ENCODE results near the gene ADCY5.

Gene ADCY5

DNA sequence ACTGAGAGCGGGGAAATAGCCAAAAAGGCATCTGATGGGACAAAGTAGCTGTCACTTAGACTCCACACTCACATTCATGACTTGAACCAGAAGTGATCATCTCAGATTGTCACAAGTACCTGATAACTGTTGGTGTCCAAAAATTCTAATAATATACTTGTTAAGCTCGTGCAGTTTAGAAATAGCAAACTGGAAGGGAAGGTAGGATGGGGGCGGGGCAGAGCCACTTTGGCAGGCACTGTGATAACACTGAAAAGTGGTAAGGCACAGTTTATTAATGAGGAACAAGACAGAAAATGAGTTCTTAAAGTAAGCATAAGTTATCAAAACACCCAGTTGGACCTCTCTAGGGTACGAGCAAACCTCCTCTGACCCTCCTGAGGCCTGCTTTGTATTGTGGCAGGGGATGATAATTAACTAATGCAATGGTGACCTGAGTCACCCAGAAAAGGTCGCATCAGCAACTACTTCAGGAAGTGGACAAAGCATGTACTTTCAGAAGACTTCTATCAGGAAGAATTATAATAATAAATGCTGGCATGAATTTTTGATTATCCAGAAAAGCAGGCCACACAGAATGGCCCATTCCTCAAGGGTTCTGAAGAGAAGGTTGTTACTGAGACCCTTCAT is 54.4 kb downstream of the ADCY5 start:
- no peak overlapping the region for H3K4me3 ChIP-seq (ENCODE audit: low read depth in 1 of 2, low read length in 2 of 2)
- DNase-seq (no peak), ATAC-seq (ENCODE audit: insufficient read depth, low read depth) (no peak)
- TF ChIP-seq, protein P1, sequence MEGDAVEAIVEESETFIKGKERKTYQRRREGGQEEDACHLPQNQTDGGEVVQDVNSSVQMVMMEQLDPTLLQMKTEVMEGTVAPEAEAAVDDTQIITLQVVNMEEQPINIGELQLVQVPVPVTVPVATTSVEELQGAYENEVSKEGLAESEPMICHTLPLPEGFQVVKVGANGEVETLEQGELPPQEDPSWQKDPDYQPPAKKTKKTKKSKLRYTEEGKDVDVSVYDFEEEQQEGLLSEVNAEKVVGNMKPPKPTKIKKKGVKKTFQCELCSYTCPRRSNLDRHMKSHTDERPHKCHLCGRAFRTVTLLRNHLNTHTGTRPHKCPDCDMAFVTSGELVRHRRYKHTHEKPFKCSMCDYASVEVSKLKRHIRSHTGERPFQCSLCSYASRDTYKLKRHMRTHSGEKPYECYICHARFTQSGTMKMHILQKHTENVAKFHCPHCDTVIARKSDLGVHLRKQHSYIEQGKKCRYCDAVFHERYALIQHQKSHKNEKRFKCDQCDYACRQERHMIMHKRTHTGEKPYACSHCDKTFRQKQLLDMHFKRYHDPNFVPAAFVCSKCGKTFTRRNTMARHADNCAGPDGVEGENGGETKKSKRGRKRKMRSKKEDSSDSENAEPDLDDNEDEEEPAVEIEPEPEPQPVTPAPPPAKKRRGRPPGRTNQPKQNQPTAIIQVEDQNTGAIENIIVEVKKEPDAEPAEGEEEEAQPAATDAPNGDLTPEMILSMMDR (IDR thresholded peaks at IDR 0.05; ENCODE audit: borderline replicate concordance, extremely low read depth, low read length, poor library complexity, severe bottlenecking), result no peak
- TF ChIP-seq EZH2 (IDR thresholded peaks at IDR 0.05; ENCODE audit: borderline replicate concordance, low read depth, low read length, severe bottlenecking), result no peak
- no peaks in the 10 kb centered on the region for H3K36me3 ChIP-seq (ENCODE audit: insufficient read depth, low read length)
- no peaks in the 10 kb centered on the region for H3K9me3 ChIP-seq (ENCODE audit: insufficient read depth, low read length, severe bottlenecking)
- no peak overlapping the region for H3K4me2 ChIP-seq (ENCODE audit: insufficient read depth, low read length)
- H3K4me1 ChIP-seq (ENCODE audit: insufficient read depth, low read length), result no peaks in the 10 kb centered on the region
- no peak overlapping the region for H3K27ac ChIP-seq (ENCODE audit: low read length)
- no peak overlapping the region for H3K9ac ChIP-seq (ENCODE audit: low read depth, low read length)
- H3K79me2 ChIP-seq (ENCODE audit: insufficient read depth, low read length), result no peaks in the 10 kb centered on the region
- H2AFZ ChIP-seq (ENCODE audit: low read depth, low read length), result no peak overlapping the region
- peaks cover 22% of the 10 kb centered on the region for H3K27me3 ChIP-seq (ENCODE audit: insufficient read depth, low read length, poor library complexity)
- H4K20me1 ChIP-seq (ENCODE audit: insufficient read depth, low read length), result peaks cover 3% of the 10 kb centered on the region; the same call in 1 of the 2 replicates

DNA sequence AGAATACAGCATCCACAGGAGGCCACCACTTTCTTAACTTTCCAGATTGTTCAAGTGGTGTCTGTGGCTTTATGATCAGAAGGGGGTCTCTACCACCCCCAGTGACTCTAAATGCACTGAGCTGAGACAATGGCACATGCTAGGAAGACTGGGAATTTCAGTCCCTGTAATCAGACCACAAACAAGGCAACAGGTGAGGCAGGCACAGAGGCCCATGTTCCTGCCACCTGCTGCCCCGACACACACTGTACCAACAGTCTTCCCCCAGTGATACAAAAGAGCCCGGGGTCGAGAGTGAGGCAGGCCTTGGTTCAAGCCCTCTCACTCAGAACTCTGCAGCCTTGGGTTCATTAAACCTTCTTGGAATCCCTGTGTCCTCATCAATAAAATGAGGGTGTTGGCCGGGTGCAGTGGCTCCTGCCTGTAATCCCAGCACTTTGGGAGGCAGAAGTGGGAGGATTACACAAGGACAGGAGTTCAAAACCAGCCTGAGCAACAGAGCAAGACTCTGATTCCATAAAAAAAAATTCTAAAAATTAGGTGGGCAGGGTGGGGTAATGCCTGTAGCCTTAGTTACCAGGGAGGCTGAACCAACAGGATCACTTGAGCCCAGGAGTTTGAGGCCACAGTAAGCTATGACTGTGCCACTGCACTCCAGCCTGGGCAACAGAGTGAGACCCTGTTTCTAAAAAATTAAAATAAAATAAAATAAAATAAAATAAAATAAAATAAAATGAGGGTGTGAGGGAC is 55.8 kb downstream of the ADCY5 start:
- Histone ChIP-seq H3K9ac (ENCODE audit: low read depth, low read length) (no peak overlapping the region), H3K27me3 (ENCODE audit: insufficient read depth, low read length, poor library complexity) (peaks cover 20% of the 10 kb centered on the region), H3K4me3 (ENCODE audit: low read depth in 1 of 2, low read length in 2 of 2) (no peak overlapping the region), H3K4me1 (ENCODE audit: insufficient read depth, low read length) (no peaks in the 10 kb centered on the region), H3K4me2 (ENCODE audit: insufficient read depth, low read length) (no peak overlapping the region), H3K79me2 (ENCODE audit: insufficient read depth, low read length) (no peaks in the 10 kb centered on the region), H4K20me1 (ENCODE audit: insufficient read depth, low read length) (no peaks in the 10 kb centered on the region), H3K9me3 (ENCODE audit: insufficient read depth, low read length, severe bottlenecking) (no peaks in the 10 kb centered on the region), H2AFZ (ENCODE audit: low read depth, low read length) (no peak overlapping the region), H3K27ac (ENCODE audit: low read length) (no peak overlapping the region), H3K36me3 (ENCODE audit: insufficient read depth, low read length) (no peaks in the 10 kb centered on the region)
- TF ChIP-seq, protein P1 (IDR thresholded peaks at IDR 0.05; ENCODE audit: borderline replicate concordance, extremely low read depth, low read length, poor library complexity, severe bottlenecking), result no peak
- TF ChIP-seq EZH2 (IDR thresholded peaks at IDR 0.05; ENCODE audit: borderline replicate concordance, low read depth, low read length, severe bottlenecking), result no peak
- DNase-seq (no peak), ATAC-seq (ENCODE audit: insufficient read depth, low read depth) (no peak)

DNA sequence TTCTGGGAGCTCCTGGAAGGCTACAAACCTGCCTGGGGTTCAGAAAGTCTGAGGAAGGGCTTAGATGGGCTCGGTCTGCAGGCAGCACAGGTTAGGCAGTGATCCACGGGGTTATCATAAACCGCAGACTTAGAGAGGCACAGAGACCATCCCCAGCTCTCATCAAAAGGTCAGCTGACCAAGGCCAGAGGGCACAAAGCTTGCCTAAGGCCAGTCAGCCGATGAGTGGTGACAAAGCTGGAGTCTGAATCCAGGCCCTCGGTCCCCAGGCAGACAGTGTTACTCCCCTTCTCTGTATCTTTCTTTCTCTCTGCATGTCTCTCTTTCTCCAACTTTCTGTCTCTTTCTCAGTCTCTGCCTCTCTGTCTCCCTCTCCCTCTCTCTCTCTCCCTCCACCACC is 56.5 kb downstream of the ADCY5 start:
- ATAC-seq (ENCODE audit: insufficient read depth, low read depth) (no peak), DNase-seq (no peak)
- Histone ChIP-seq H3K27me3 (ENCODE audit: insufficient read depth, low read length, poor library complexity) (peaks cover 18% of the 10 kb centered on the region), H3K36me3 (ENCODE audit: insufficient read depth, low read length) (no peaks in the 10 kb centered on the region), H3K79me2 (ENCODE audit: insufficient read depth, low read length) (no peaks in the 10 kb centered on the region), H3K4me2 (ENCODE audit: insufficient read depth, low read length) (no peak overlapping the region), H2AFZ (ENCODE audit: low read depth, low read length) (no peak overlapping the region), H3K4me3 (ENCODE audit: low read depth in 1 of 2, low read length in 2 of 2) (no peak overlapping the region), H4K20me1 (ENCODE audit: insufficient read depth, low read length) (no peaks in the 10 kb centered on the region), H3K27ac (ENCODE audit: low read length) (no peak overlapping the region), H3K9me3 (ENCODE audit: insufficient read depth, low read length, severe bottlenecking) (no peaks in the 10 kb centered on the region), H3K4me1 (ENCODE audit: insufficient read depth, low read length) (no peaks in the 10 kb centered on the region), H3K9ac (ENCODE audit: low read depth, low read length) (no peak overlapping the region)
- TF ChIP-seq, protein P1 (IDR thresholded peaks at IDR 0.05; ENCODE audit: borderline replicate concordance, extremely low read depth, low read length, poor library complexity, severe bottlenecking), result no peak
- TF ChIP-seq EZH2 (IDR thresholded peaks at IDR 0.05; ENCODE audit: borderline replicate concordance, low read depth, low read length, severe bottlenecking), result no peak
